ENCODE measurements around the gene EXD3. TPM values are rescaled to one million over a fixed set of nuclear protein-coding genes. Genes with fewer than 3 reads are reported as not detected.

The EXD3 gene
- total RNA-seq, 1 donor from 2014 or later: 18.7 TPM

DNA sequence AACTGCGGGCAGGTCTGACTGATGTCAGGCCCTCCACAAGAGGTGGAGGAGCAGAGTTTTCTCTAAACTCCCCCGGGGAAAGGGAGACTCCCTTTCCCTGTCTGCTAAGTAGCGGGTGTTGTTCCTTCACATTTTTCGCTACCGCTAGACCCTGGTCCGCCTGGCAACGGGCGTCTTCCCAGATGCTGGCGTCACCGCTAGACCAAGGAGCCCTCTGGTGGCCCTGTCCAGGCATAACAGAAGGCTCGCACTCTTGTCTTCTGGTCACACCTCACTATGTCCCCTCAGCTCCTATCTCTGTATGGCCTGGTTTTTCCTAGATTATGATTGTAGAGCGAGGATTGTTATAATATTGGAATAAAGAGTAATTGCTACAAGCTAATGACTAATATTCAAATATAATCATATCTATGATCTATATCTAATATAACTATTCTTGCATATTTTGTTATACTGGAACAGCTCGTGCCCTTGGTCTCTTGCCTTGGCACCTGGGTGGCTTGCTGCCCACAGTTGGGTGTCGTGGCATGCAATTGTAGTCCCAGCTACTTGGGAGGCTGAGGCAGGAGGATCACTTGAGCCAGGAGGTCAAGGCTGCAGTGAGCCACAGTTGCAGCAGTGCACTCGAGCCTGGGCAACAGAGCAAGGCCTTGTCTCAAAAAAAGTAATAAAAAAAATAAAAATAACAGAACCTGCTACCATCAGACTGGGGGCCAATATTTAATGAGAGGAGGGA is 160.6 kb downstream of the EXD3 start:
- DNase-seq (ENCODE audit: low read depth in 2 of 2): peak in 1 of 2 donors; percentile 52

Other genes with a start within 250 kb of the EXD3 start
- gene ANAPC2, start 234.6 kb downstream of the EXD3 start, total RNA-seq: 13.7 and 16.9 TPM in 2 replicates
- 85.4 and 97.4 TPM in 2 replicates for gene SSNA1, start 234.5 kb downstream of the EXD3 start, total RNA-seq
- 2.6 TPM in 2 replicates for gene TPRN, start 222.4 kb downstream of the EXD3 start, total RNA-seq
- 19.6 and 26.0 TPM in 2 replicates for gene TMEM203, start 217.5 kb downstream of the EXD3 start, total RNA-seq
- 2.2 and 2.4 TPM in 2 replicates for gene NDOR1, start 217.5 kb downstream of the EXD3 start, total RNA-seq
- gene RNF208, start 200.9 kb downstream of the EXD3 start, total RNA-seq: 0.22 TPM in 1 of 2 replicates, not detected in the other
- gene CYSRT1, start 198.0 kb downstream of the EXD3 start, total RNA-seq: under 0.01 and 0.20 TPM in 2 replicates
- gene RNF224, start 195.7 kb downstream of the EXD3 start, total RNA-seq: under 0.01 TPM in 1 of 2 replicates, not detected in the other
- not detected in 2 replicates for gene SLC34A3, start 192.3 kb downstream of the EXD3 start, total RNA-seq
- 103 and 110 TPM in 2 replicates for gene TUBB4B, start 181.9 kb downstream of the EXD3 start, total RNA-seq
- not detected in 2 replicates for gene STPG3, start 171.9 kb downstream of the EXD3 start, total RNA-seq
- 42.9 and 43.7 TPM in 2 replicates for gene NELFB, start 167.8 kb downstream of the EXD3 start, total RNA-seq
- gene TOR4A, start 145.4 kb downstream of the EXD3 start, total RNA-seq: 21.4 and 21.8 TPM in 2 replicates
- gene NRARP, start 120.9 kb downstream of the EXD3 start, total RNA-seq: 18.7 and 28.3 TPM in 2 replicates
- gene NOXA1, start 231 bp upstream of the EXD3 start, total RNA-seq: 0.87 and 2.0 TPM in 2 replicates
- under 0.01 and 0.20 TPM in 2 replicates for gene ENTPD8, start 18.2 kb upstream of the EXD3 start, total RNA-seq
- 11.6 and 15.3 TPM in 2 replicates for gene NSMF, start 36.2 kb upstream of the EXD3 start, total RNA-seq
- 0.44 and 0.79 TPM in 2 replicates for gene PNPLA7, start 127.2 kb upstream of the EXD3 start, total RNA-seq
- 48.4 and 72.4 TPM in 2 replicates for gene MRPL41, start 128.7 kb upstream of the EXD3 start, total RNA-seq
- gene DPH7, start 155.8 kb upstream of the EXD3 start, total RNA-seq: 10.9 and 15.7 TPM in 2 replicates
- gene ZMYND19, start 167.3 kb upstream of the EXD3 start, total RNA-seq: 11.1 and 13.5 TPM in 2 replicates
- gene ARRDC1, start 182.5 kb upstream of the EXD3 start, total RNA-seq: 19.4 and 28.0 TPM in 2 replicates
- gene EHMT1, start 195.8 kb upstream of the EXD3 start, total RNA-seq: 29.4 and 46.2 TPM in 2 replicates